ENCODE results near the gene ILKAP.

ILKAP gene

DNA sequence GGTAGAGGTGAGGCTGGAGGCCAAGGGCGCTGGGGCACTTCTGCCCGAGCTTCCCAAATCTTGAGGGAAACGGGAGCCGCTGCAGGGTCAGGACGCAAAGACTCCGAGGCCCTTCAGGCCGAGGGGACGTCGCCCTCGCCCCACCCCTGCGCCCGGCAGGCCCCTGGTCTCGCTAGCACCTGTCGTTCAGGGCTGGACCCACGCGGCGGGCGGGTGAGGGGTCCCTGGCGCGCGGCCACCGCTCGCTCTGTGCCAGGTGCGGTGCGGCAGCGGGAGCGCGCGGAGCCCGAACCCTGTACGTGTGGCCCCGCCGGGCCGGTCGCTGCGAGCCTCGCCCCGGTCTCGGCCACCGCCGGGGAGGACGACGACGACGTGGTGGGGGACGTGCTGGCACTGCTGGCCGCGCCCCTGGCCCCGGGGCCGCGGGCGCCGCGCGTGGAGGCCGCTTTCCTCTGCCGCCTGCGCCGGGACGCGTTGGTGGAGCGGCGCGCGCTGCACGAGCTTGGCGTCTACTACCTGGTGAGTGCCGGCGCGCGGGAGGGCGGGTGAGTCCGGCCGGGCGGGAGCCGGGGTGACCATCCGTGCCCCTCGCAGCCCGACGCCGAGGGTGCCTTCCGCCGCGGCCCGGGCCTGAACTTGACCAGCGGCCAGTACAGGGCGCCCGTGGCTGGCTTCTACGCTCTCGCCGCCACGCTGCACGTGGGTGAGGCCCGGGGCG lies 39.9 kb downstream of the ILKAP start:
- DNase-seq: no peak

- no peak for DNase-seq
These were observed 40.6 kb downstream of the ILKAP start for GRCh38 chr2:238162846-238163441.

DNA sequence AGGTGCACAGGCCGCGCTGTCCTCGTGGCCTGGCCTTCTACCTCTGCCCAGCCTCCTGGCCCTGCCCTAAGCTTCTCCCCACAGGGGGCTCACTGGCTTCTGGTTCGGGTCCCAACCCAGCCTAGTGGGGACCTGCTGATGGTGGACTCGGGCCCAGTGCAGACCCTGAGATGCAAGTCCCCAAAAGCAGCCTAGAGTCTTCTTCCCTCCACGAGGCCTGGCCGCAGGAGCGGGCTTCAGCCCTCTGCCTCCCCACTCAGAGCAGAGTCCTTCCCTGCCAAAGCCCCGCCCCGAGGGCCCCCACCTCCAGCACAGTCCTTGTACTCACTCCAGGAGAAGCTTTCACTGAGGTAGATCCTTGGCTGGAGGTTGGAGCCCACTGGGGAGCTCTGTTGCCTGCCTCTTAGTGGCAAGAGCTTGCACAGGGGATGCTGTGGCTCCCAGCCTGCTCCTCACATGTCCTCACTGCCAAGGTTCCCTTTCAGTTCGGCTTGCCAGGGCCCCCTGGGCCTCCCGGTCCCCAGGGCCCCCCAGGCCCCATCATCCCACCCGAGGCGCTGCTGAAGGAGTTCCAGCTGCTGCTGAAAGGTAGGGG lies 41.1 kb downstream of the ILKAP start:
- no peak for DNase-seq

DNA sequence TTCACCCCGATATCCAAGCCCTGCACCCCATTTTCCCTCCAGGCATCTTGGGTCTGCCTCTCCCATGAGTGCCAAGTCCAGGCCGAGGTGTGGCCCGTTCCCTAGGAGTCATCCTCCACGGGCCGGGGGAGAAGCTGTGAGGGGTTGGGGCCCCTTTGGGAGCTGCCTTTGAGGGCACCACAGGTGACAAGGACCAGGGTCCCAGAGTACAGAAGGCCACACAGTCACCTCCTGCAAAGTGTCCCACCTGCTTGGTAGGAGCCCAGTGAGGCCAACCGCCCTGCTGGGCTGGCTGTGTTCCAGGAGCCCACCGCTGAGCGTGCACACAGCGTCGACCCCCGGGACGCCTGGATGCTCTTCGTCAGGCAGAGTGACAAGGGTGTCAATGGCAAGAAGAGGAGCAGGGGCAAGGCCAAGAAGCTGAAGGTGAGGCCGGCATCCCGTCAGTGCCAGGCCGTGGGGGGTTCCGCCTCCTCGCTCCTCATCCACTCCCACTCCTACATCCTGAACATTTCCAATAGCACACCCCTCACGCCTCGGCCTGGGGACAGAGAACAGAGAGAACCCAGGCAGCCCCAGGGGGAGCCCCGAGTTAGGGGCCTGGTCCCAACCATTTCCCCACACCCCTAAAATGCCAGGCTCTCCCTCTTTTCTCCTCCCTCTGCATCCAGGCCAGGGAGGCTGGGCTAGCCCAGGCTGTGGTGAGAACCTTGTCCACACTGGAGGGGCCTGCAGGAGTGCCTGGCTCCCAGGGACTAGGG lies 42.0 kb downstream of the ILKAP start:
- DNase-seq: no peak

DNA sequence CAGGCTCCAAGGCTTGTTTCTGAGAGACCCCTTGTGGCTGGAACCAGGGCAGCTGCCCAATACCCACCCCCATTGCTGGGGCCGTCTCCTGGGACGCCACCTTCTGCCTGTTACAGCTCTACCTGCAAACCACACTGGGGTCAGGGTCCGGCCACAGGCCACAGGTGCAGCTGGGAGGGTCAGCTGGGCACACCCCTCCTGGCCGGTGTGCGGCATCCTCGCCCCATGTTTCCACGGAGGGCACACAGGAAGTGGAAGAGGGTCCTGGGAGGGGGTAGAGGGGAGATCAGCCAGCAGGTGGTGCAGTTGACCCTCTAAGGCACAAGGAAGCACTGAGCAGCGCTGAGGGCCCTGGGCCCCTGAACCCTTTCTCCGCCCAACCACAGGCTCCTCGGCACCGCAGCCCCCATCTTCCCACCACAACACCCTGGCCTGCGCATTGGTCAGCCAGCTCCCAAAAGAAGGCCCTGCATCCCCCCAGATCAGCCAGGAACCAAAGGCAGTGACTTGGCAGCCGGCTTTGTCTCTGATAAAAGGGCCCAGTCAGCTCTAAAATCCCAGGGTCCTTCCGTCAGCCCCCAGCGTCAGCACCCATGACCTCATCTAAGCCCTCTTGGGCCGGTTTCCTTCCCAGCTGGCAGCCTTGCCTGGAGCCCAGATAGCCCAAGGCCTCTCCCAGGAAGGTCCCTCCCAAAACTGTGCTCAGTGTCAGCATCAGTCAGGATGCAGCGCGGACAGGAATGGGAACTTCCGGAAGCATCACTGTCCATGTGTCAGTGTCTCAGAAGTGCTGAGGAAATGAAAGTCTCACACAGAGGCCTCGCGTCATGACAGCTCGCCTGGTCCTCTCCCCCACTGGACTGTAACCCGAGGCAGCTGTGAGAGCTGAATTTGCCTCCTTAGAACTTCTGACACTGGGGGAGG lies 43.0 kb downstream of the ILKAP start:
- DNase-seq: peak; percentile 22

DNA sequence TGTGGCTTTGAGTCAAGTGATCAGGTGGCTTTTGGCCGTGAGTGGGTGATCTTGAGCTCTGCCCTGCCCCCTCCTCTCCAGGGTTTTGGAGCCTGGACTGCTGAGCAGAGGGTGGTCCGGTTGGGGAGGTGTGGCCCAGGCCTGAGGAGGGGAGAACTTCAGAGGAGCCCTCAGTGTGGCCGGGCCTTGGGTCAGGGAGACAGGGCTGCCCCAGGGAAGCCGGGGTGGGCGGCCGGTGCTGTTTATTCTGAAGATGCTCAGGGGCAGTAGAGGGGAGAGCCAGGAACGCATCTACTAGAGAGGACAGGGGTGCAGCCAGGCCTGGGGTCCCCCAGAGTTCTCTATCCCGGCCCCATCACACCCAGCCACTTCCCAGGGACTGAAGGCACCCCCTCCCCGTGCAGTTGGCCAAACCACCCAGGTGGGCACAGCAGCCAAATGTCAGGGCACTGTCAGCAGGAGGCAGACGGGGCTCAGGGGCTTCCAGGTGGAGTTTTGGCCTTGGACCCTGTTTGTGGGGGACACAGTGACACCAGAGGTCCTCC lies 43.8 kb downstream of the ILKAP start:
- DNase-seq: no peak

DNA sequence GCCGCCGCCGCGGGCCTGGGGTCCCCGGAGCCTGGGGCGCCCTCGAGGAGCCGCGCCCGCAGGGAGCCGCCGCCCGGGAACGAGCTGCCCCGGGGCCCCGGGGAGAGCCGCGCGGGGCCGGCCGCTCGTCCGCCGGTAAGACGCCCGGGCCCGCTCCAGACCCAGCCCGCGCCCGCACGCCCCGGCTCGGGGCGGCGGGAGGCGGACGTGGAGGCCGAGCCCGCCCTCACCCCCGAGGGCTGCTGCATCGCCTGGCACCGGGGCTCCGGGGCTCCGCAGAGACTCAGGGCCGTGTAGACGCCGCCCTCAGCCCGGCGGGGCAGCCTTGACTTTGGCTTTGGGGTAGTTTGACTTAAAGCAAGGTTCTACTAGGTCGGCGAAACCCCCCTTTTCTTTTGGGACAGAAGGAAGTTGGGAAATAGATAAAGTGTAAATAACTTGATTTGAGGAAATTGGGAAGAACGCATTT lies 44.4 kb downstream of the ILKAP start:
- peak; percentile 16 for DNase-seq

GRCh38 chr2:238158509-238159070 lies 44.9 kb downstream of the ILKAP start, which contains the start of gene ERFE:
Gene ERFE (plus strand): TSS chr2:238158970. CDS start chr2:238159008, 38 bp downstream.
- peak; percentile 54 for DNase-seq

DNA sequence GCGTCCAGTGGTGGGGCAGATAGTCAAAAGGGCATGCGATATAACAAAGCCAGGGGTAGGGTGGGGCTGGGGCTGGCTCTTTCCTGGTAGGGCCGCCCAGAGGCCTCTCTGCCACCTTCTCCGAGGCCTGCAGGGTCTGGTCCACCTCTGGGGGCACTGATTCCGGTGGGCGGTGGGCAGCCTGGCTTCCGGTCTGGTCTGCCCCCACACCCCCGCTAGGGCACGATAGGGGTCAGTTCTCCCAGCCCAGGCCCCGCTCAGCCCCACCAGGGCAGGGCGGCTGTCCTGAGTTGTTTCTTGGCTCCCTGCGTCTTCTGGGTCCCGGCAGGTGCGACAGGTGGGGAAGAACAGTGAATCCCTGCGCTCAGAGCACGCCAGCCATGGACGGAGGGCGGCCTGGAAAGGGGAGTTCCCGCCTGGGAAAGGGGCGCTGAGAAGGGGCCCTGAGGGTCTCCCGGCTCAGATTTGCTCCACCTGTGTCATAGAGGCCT lies 45.4 kb downstream of the ILKAP start:
- no peak for DNase-seq

GRCh38 chr2:238157506-238158017 lies 45.9 kb downstream of the ILKAP start:
- no peak for DNase-seq

DNA sequence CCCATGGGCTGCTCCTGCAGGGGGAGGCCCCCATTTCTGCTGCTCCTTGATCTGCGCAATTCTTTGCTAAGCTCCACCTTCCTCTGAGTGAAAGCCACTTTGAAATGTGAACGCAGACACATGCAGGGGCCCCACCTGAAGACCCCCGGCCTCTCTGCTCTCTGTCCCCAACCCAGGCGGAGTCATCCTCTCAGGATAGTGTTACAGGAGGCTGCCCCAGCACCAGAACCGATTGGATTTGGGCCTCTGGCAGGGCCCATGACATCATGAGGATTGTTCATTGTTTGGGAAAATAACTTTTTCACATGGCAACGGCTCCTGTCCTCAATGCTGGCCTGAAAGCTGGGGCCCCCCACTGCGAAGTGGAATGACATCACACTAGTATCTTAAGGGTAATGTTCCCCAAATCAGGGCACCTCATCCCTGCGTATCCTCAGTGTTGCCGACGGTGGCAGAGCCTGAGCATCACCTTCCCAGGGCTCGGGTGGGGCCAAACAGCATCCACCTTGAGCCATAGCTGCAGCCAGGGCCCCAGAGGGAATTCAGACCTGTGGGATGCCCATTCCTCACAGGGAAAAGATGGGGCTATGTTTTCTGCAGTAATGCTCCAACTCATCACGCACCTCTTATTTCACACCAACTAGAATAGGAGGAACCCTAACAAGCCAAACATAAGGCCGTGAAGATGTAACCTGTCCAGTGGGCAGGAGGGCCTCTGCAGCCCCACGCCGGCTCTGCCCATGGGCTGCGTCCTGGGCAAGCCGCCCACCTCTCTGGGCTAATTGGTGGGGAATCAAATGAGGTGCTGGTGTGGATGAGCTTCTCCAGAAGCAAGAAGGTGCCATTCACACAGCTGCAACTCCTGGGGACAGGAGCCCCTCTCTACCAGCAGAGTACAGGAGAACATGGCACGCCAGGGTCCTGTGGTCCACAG lies 47.5 kb downstream of the ILKAP start:
- DNase-seq: no peak

DNA sequence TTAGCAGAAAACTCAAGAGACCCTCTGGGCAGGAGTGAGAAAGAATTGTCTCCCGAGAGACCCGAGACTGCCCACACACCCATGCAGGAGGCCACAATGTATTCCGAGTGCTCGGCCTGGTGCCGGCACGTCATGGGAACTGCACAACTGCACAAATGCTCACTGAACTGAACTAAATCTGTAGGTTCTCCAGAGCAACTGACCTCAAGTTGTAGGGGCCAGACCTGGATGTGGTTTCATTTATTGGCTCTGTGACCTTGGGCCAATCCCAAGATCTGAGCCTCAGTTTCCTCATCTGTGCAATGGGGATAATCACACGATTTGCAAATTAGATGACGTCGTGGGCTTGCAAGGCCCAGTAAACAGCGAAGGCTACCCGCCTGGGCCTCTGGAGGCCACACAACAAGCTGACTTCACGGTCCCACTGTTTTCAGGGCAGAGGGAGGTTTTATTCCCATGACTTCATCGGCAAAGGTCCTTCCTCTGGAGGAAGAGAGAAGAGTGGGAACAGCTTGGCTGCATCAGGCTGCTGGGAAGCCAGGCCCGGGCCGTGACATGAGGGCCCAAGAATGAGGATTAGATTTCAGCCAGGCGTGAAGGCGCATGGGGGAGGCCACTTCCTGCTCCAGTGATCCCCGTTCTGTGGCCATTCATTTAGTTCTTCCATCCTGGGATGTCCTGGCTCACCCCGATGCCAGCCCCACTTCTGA lies 48.3 kb downstream of the ILKAP start:
- DNase-seq: no peak

GRCh38 chr2:238154570-238154969 lies 48.9 kb downstream of the ILKAP start:
- no peak for DNase-seq

- no peak for DNase-seq
These were observed 50.5 kb downstream of the ILKAP start for GRCh38 chr2:238152771-238153688.

DNA sequence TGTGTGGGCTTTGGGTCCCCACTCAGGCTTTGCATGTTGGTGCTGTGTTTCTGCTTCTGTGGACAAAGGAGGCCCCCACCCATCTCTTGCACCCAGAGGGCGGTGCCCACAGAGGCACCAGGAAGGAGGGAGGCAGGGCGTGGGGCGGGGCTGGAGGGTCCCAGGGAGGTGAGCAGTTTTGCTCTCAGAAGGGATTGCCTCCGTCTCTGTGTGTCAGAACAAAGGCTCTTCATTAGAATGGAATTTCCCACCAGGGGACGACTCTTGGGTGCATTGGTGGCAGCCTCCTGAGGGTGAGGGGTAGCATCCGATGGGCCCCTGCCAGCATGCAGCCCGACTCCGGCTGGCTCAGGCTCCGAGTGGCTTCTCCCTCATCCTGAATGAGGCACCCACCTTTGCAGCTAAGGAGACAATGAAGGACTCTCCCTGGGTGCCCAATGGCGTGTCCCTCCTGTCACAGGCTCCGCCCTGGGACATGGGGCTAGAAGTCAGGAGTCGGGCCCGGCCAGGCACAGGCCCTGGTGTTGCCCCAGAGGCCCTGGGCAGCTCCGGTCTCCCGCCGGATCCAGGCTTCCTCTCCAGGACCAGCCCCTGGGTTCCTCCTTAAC lies 51.8 kb downstream of the ILKAP start:
- DNase-seq: no peak

DNA sequence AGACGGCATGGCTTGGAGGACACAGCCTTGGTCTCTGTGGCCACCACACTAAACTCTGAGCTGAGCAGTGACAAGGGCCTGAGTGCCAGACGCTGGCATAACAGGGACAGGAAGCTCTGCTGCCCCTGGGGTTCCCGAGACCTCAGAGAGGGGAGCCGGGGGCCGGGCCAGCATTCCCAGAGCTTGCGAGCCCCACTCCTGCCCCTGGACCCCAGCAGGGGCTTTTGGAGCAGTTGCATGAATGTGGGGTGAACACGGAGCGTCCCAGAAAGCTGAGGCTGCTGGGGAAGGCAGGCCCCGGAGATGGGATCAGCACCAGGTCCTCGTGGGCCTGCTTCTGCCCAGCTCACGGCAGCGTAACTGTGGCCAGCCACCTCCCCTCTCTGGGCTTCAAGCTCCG lies 52.3 kb downstream of the ILKAP start:
- no peak for DNase-seq

- DNase-seq: no peak
These were observed 52.8 kb downstream of the ILKAP start for GRCh38 chr2:238150686-238151085.

All from CD4-positive, alpha-beta T cell treated with Interleukin-6 for 4 hours (primary cell).